ENCODE measurements around the gene TANK. TPM values are rescaled to one million over a fixed set of nuclear protein-coding genes. Genes with fewer than 3 reads are reported as not detected.

TANK gene
- total and polyA plus RNA-seq, 2 experiments from 2014 or later: 37.6 to 54.7 TPM

- Histone ChIP-seq H3K4me1 (ENCODE audit: insufficient read depth) (no peaks in the 10 kb centered on the region), H3K9me3 (ENCODE audit: low read depth) (no peaks in the 10 kb centered on the region), H3K79me2 (no peaks in the 10 kb centered on the region), H3K27me3 (no peaks in the 10 kb centered on the region), H3K4me2 (no peak overlapping the region), H2AFZ (no peak overlapping the region), H3K36me3 (replicated peaks; ENCODE audit: insufficient read depth, low read depth) (no peaks in the 10 kb centered on the region), H3K4me3 (no peak overlapping the region), H4K20me1 (ENCODE audit: insufficient read depth, poor library complexity, severe bottlenecking) (no peaks in the 10 kb centered on the region), H3K27ac (no peak overlapping the region), H3K9me2 (replicated peaks; ENCODE audit: insufficient read depth) (no peaks in the 10 kb centered on the region)
- WGBS (ENCODE audit: low lambda C conversion rate, missing lambda C conversion rate): 80% methylated on average over 1 of the region's 1 CpG
- no peak for DNase-seq (ENCODE audit: low spot score)
- no peak for TF ChIP-seq EZH2phosphoT487 (IDR thresholded peaks at IDR 0.05; ENCODE audit: low read depth, severe bottlenecking, unreplicated experiment)
- TF ChIP-seq, protein P1, sequence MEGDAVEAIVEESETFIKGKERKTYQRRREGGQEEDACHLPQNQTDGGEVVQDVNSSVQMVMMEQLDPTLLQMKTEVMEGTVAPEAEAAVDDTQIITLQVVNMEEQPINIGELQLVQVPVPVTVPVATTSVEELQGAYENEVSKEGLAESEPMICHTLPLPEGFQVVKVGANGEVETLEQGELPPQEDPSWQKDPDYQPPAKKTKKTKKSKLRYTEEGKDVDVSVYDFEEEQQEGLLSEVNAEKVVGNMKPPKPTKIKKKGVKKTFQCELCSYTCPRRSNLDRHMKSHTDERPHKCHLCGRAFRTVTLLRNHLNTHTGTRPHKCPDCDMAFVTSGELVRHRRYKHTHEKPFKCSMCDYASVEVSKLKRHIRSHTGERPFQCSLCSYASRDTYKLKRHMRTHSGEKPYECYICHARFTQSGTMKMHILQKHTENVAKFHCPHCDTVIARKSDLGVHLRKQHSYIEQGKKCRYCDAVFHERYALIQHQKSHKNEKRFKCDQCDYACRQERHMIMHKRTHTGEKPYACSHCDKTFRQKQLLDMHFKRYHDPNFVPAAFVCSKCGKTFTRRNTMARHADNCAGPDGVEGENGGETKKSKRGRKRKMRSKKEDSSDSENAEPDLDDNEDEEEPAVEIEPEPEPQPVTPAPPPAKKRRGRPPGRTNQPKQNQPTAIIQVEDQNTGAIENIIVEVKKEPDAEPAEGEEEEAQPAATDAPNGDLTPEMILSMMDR (IDR thresholded peaks at IDR 0.05; ENCODE audit: poor library complexity): no peak
- no peak for TF ChIP-seq EZH2 (IDR thresholded peaks at IDR 0.05; ENCODE audit: borderline replicate concordance)
Measured at GRCh38 chr2:161207941-161208340, 47.7 kb downstream of the TANK start.

DNA sequence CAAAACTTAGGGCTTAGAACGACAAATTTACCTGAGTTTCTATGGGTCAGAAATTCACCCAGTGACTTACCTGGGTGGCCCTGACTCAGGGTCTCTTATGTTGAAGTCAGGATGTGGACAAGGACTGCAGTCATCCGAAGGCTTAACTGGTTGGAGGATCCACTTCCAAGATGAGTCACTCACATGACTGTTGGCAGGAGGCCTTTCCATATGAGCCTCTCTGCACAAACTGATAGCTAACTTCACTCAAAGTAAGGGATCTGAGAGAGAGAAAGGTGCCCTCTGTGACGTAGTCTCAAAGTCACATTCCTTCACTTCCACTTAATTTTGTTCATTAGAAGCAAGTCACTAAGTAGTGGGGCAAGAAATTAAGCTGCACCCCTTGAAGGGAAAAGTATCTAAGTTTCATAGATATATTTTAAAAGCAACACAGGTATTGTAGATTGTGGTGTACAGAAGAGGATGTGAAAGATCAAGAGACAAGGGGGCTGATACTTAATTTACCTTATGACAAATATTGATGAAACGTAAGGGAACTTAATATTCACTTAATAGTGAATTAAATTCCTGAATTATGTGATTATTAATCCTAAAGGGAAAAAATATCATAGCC is 48.4 kb downstream of the TANK start:
- no peak overlapping the region for H3K4me2 ChIP-seq
- 80% methylated on average over 4 of the region's 4 CpGs for WGBS (ENCODE audit: low lambda C conversion rate, missing lambda C conversion rate)

DNA sequence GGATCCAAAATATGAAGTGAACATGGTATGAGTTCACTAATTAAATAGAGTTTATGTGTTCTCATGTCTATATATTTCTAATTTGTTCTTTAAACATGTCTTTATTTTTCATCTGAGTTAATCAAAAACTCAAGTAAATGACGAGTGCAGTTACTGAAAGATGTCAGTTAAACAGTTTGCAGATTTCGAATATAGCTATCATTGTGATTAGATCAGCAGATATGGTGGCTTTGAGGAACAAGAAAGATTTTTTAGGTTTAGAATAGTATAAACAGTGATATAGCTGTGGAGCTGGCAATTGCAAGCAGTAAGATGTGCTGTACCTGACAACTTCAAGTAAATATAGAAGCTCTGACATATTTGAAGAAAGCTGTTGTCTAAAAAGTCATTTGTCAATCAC is 49.7 kb downstream of the TANK start:
- H3K27me3 ChIP-seq: no peaks in the 10 kb centered on the region
- no peak overlapping the region for H3K4me2 ChIP-seq
- no peaks in the 10 kb centered on the region for H3K36me3 ChIP-seq (replicated peaks; ENCODE audit: insufficient read depth, low read depth)
- H3K4me1 ChIP-seq (ENCODE audit: insufficient read depth): no peaks in the 10 kb centered on the region
- 88% methylated on average over 2 of the region's 2 CpGs for WGBS (ENCODE audit: low lambda C conversion rate, missing lambda C conversion rate)
- no peak overlapping the region for H3K27ac ChIP-seq
- H3K79me2 ChIP-seq: no peaks in the 10 kb centered on the region
- DNase-seq (ENCODE audit: low spot score): no peak
- no peaks in the 10 kb centered on the region for H3K9me3 ChIP-seq (ENCODE audit: low read depth)
- no peak overlapping the region for H2AFZ ChIP-seq
- no peaks in the 10 kb centered on the region for H4K20me1 ChIP-seq (ENCODE audit: insufficient read depth, poor library complexity, severe bottlenecking)
- H3K4me3 ChIP-seq: no peak overlapping the region
- H3K9me2 ChIP-seq (replicated peaks; ENCODE audit: insufficient read depth): no peaks in the 10 kb centered on the region
- no peak for TF ChIP-seq EZH2 (IDR thresholded peaks at IDR 0.05; ENCODE audit: borderline replicate concordance)
- TF ChIP-seq EZH2phosphoT487 (IDR thresholded peaks at IDR 0.05; ENCODE audit: low read depth, severe bottlenecking, unreplicated experiment): no peak
- TF ChIP-seq, protein P1 (IDR thresholded peaks at IDR 0.05; ENCODE audit: poor library complexity): no peak

More for the DNA sequence above, 48.4 kb downstream of the TANK start:
- Histone ChIP-seq H4K20me1 (ENCODE audit: insufficient read depth, poor library complexity, severe bottlenecking) (no peaks in the 10 kb centered on the region), H3K9me3 (ENCODE audit: low read depth) (no peaks in the 10 kb centered on the region), H3K9me2 (replicated peaks; ENCODE audit: insufficient read depth) (no peaks in the 10 kb centered on the region), H3K27ac (no peak overlapping the region), H3K36me3 (replicated peaks; ENCODE audit: insufficient read depth, low read depth) (no peaks in the 10 kb centered on the region), H2AFZ (no peak overlapping the region), H3K27me3 (no peaks in the 10 kb centered on the region), H3K4me3 (no peak overlapping the region), H3K4me1 (ENCODE audit: insufficient read depth) (no peaks in the 10 kb centered on the region), H3K79me2 (no peaks in the 10 kb centered on the region)
- TF ChIP-seq EZH2 (IDR thresholded peaks at IDR 0.05; ENCODE audit: borderline replicate concordance): no peak
- DNase-seq (ENCODE audit: low spot score): peak; percentile 25

DNA sequence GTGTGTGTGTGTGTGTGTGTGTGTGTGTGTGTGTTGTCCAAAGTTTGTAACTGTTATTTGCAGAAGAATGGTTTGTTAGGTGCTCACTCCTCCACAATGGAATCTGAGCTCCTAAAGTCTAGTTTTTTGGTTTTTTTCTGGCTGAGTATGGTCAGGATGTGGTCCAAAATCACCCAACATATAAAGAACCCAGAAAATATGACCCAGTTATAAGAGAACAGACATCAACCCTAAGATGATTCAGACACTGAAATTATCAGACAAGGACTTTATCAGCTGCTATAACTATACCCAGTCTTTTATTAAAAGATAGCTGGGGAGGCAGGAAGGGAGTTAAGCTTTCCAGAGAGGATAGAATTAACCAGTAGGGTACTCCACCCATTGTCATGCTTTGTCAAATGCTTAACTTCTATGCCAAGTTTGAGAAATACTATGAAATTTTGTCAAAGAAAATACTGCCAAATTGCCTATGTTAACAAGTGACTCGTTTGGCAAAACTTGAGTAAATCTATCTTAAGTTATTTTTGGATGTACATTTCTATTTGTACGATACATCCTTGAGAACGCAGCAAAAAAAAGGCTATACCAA is 57.5 kb downstream of the TANK start:
- H3K9me3 ChIP-seq (ENCODE audit: low read depth): no peaks in the 10 kb centered on the region
- 91% methylated on average over 3 of the region's 3 CpGs for WGBS (ENCODE audit: low lambda C conversion rate, missing lambda C conversion rate)
- H3K79me2 ChIP-seq: no peaks in the 10 kb centered on the region
- H3K4me3 ChIP-seq: no peak overlapping the region
- H3K4me2 ChIP-seq: no peak overlapping the region
- H2AFZ ChIP-seq: no peak overlapping the region
- H3K9me2 ChIP-seq (replicated peaks; ENCODE audit: insufficient read depth): no peaks in the 10 kb centered on the region
- H3K4me1 ChIP-seq (ENCODE audit: insufficient read depth): no peaks in the 10 kb centered on the region
- no peak for TF ChIP-seq EZH2 (IDR thresholded peaks at IDR 0.05; ENCODE audit: borderline replicate concordance)
- H4K20me1 ChIP-seq (ENCODE audit: insufficient read depth, poor library complexity, severe bottlenecking): no peaks in the 10 kb centered on the region
- no peak for DNase-seq (ENCODE audit: low spot score)
- H3K27ac ChIP-seq: no peak overlapping the region
- H3K27me3 ChIP-seq: no peaks in the 10 kb centered on the region
- no peaks in the 10 kb centered on the region for H3K36me3 ChIP-seq (replicated peaks; ENCODE audit: insufficient read depth, low read depth)
